Keratinocyte (primary cell): ENCODE data around the gene TMEM115.

Experiments used
- CTCF ChIP-seq, 3 experiments: IDR thresholded peaks in 1 of 3; conservative IDR thresholded peaks in 1 of 3; optimal IDR thresholded peaks in 1 of 3; 2 replicates in 2 of 3; 3 replicates in 1 of 3; pipeline versions ENCODE3 to v1.5.1; 2011; ENCODE audit warnings: low read length in 3 of 3, mild to moderate bottlenecking in 3 of 3, moderate library complexity in 2 of 3, control low read depth in 1 of 3, inconsistent platforms in 1 of 3; ENCODE audit not compliant: insufficient read depth in 2 of 3; ENCODE audit errors: extremely low read depth in 1 of 3
- EZH2 ChIP-seq: IDR thresholded peaks from one replicate; pipeline ENCODE4 v1.6.1; 2012; ENCODE audit warnings: inconsistent platforms, mild to moderate bottlenecking, low read length, moderate library complexity

DNA sequence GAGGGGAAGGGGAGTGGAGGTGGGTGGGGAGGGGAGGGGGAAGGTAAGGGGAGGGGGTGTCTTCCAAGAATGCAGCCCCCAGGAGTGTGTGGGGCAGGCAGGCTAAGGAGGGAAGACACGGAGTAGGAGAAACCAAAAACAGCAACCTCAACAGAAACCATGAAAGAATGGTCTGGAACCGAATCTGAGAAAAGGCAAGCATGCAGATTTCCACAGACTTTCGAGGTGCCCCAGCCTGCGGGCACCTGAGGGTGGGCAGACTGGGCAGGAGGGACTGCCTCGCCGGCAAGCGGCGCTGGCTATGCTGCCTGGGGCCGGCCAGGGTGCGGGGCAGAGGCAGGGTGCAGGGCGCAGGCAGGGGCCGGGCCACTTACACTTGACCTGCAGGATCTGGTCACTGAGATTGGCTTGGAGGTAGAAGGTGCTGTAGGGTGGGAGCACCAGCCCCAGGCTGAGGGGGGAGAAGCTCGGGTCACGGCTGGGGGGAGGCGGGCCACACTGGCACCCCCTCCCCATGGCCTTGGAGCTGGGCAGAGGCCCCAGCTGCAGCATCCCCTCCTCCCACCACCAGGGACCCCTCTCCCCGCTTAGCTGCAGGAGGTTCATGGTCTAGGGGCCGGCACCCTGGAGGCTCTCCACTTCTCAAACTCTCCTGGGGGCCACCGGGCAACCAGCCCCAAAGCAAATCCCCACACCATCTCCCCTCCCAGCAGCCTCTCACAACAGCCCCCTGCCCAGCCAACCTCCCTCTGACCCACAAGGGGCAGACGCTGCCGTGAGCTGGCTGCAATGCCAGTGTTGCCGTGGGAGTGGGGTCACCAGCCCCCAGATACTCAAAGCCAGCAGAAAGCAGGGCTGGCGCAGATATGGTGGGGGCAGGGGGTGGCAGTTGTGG lies 15.3 kb upstream of the TMEM115 start:
- TF ChIP-seq CTCF (optimal IDR thresholded peaks at IDR 0.05 in 1 of 3, IDR thresholded peaks at IDR 0.05 in 1 of 3, conservative IDR thresholded peaks at IDR 0.05 in 1 of 3; ENCODE audit: extremely low read depth in 1 of 3, insufficient read depth in 2 of 3, low read length in 3 of 3) (no peak), EZH2 (no peak)
